Suprapubic skin (tissue), 4 donors: Measurements from ENCODE around the gene CRYL1. TPM values are rescaled to one million over a fixed set of nuclear protein-coding genes. Genes with fewer than 3 reads are reported as not detected.

Experiments
- DNase-seq, 2 donors: peaks; one replicate each; pipeline ENCODE4 v3.0.0-alpha.2; 2019; ENCODE audit warnings: low spot score in 2 of 2
- H3K27ac ChIP-seq: fragments of 200-600 bp; sonication (generic); one replicate; pipeline ENCODE4 v1.5.1; 2019
- H3K27me3 ChIP-seq: fragments of 200-600 bp; sonication (generic); one replicate; pipeline ENCODE4 v1.5.1; 2019
- H3K36me3 ChIP-seq: fragments of 200-600 bp; sonication (generic); one replicate; pipeline ENCODE4 v1.5.1; 2019
- H3K4me1 ChIP-seq: fragments of 200-600 bp; sonication (generic); one replicate; pipeline ENCODE4 v1.5.1; 2019
- H3K4me3 ChIP-seq: fragments of 200-600 bp; sonication (generic); one replicate; pipeline ENCODE4 v1.5.1; 2019; ENCODE audit warnings: mild to moderate bottlenecking
- H3K9me3 ChIP-seq: fragments of 200-600 bp; sonication (generic); one replicate; pipeline ENCODE4 v1.5.1; 2019
- EP300 ChIP-seq: sonication (generic); formaldehyde crosslinking; IDR thresholded peaks from one replicate; pipeline ENCODE4 v1.6.1; 2017; ENCODE audit warnings: antibody characterized with exemption
- POLR2A ChIP-seq, 2 donors: fragments of 450-650 bp; IDR thresholded peaks; one replicate each; pipeline ENCODE4 v1.6.1; 2017; ENCODE audit warnings: antibody characterized with exemption in 2 of 2, mild to moderate bottlenecking in 2 of 2, moderate library complexity in 2 of 2
- POLR2AphosphoS5 ChIP-seq, 3 donors: sonication (generic); formaldehyde crosslinking; IDR thresholded peaks; one replicate each; pipeline ENCODE4 v1.6.1; 2017; ENCODE audit warnings: antibody characterized with exemption in 3 of 3
- WGBS: methylation state at CpG from one replicate; pipeline ENCODE4 v1.1.5; 2018; 5-methylcytosine and 5-hydroxymethylcytosine counted together
- total RNA-seq, 4 donors: library from RNA; depleted of rRNA; stranded (reverse); fragments of >200 nt; gene quantifications; one replicate each; pipeline ENCODE4 v1.1.0, GENCODE V29; 2016
- TF ChIP-seq, protein P1 (sequence below), 2 donors: fragments of 200-600 bp in 1 of 2; fragments of 450-650 bp in 1 of 2; sonication (generic) in 1 of 2; IDR thresholded peaks; one replicate each; pipeline ENCODE4 v1.5.1; 2016 to 2019; ENCODE audit warnings: antibody characterized with exemption in 2 of 2, mild to moderate bottlenecking in 1 of 2, moderate library complexity in 1 of 2

CRYL1 gene
- total RNA-seq, 4 donors from 2014 or later, result 15.9 to 20.1 (median 18.4) TPM

DNA sequence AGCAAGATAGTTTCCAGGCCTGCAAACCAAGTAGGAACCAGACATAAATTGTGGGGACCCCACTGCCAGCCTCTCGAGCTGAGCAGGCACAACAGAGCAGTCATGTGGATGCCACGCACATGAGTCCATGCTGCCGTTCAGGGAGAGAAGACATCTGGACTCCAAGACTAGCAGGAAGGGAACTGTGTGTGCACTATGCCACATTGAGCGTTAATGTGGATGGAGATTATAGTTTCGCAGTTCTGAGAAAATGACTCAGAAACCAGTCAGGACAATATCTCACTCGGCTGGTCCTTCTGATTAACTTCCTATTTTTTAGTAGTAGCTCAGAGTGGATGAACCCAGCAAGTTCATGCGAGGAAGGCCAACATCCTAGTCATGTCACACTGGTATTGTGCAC is 124.9 kb downstream of the CRYL1 start:
- peaks cover 16% of the 10 kb centered on the region for H3K4me1 ChIP-seq
- no peaks in the 10 kb centered on the region for H3K9me3 ChIP-seq
- no peak overlapping the region for H3K27ac ChIP-seq
- H3K36me3 ChIP-seq, result peaks cover 16% of the 10 kb centered on the region
- H3K4me3 ChIP-seq, result no peak overlapping the region
- DNase-seq, result no peak
- WGBS, result 34% methylated on average over 7 of the region's 7 CpGs
- no peaks in the 10 kb centered on the region for H3K27me3 ChIP-seq
- TF ChIP-seq POLR2AphosphoS5 (IDR thresholded peaks at IDR 0.05), result no peak
- TF ChIP-seq, protein P1, sequence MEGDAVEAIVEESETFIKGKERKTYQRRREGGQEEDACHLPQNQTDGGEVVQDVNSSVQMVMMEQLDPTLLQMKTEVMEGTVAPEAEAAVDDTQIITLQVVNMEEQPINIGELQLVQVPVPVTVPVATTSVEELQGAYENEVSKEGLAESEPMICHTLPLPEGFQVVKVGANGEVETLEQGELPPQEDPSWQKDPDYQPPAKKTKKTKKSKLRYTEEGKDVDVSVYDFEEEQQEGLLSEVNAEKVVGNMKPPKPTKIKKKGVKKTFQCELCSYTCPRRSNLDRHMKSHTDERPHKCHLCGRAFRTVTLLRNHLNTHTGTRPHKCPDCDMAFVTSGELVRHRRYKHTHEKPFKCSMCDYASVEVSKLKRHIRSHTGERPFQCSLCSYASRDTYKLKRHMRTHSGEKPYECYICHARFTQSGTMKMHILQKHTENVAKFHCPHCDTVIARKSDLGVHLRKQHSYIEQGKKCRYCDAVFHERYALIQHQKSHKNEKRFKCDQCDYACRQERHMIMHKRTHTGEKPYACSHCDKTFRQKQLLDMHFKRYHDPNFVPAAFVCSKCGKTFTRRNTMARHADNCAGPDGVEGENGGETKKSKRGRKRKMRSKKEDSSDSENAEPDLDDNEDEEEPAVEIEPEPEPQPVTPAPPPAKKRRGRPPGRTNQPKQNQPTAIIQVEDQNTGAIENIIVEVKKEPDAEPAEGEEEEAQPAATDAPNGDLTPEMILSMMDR (IDR thresholded peaks at IDR 0.05), result no peak
- no peak for TF ChIP-seq EP300
- TF ChIP-seq POLR2A (IDR thresholded peaks at IDR 0.05), result no peak

DNA sequence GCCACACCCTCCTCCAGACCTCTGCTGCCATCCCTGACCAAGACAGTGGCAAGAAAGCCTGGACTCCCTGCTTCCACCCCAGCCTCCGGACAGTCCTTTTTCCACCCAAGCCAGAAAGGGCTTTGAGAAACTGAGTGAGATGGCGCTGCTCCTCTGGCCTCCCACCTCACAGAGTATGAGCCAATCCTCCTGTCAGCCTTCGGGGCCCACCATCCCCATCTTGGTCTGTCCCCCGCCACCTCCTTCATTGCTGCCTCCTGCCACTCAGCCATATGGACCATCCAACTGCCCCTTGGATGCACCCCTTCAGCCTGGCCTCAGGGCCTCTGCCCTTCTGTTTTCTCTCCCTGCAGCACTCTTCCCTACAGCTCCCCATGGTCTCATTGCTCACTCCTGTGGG is 125.7 kb downstream of the CRYL1 start:
- 97% methylated on average over 4 of the region's 4 CpGs for WGBS
- peaks cover 12% of the 10 kb centered on the region for H3K4me1 ChIP-seq
- no peak overlapping the region for H3K27ac ChIP-seq

DNA sequence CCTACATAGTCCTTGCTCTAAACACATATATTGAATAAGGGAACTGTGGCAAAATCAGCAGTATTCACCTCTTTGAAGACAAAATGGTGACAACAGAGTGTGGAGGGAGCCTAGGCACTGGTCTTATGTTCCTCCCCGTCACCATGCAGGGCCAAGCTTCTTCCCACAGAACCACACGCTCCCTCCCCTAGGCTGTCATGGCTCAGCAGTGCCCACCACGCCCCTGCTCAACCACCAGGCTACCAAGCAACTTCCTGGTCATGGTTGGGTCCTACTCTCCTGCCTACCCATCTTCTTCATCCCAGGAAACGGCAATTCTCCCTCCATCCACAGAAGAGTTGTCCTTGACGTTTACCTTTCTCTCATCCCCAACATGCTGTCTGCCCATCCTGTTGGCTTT is 126.1 kb downstream of the CRYL1 start:
- peaks cover 12% of the 10 kb centered on the region for H3K4me1 ChIP-seq
- TF ChIP-seq POLR2AphosphoS5 (IDR thresholded peaks at IDR 0.05), result no peak
- no peak for TF ChIP-seq POLR2A (IDR thresholded peaks at IDR 0.05)
- TF ChIP-seq, protein P1 (IDR thresholded peaks at IDR 0.05), result no peak
- TF ChIP-seq EP300, result no peak
- H3K27me3 ChIP-seq, result no peaks in the 10 kb centered on the region
- no peaks in the 10 kb centered on the region for H3K9me3 ChIP-seq
- no peak overlapping the region for H3K4me3 ChIP-seq
- WGBS, result 88% methylated on average over 5 of the region's 5 CpGs
- H3K36me3 ChIP-seq, result peaks cover 9% of the 10 kb centered on the region
- H3K27ac ChIP-seq, result no peak overlapping the region
- DNase-seq, result no peak

More for the DNA sequence above, 125.7 kb downstream of the CRYL1 start:
- Histone ChIP-seq H3K4me3 (no peak overlapping the region), H3K27me3 (no peaks in the 10 kb centered on the region), H3K36me3 (peaks cover 13% of the 10 kb centered on the region), H3K9me3 (no peaks in the 10 kb centered on the region)
- TF ChIP-seq EP300, result no peak
- no peak for TF ChIP-seq POLR2A (IDR thresholded peaks at IDR 0.05)
- TF ChIP-seq POLR2AphosphoS5 (IDR thresholded peaks at IDR 0.05), result no peak
- TF ChIP-seq, protein P1 (IDR thresholded peaks at IDR 0.05), result no peak
- no peak for DNase-seq

DNA sequence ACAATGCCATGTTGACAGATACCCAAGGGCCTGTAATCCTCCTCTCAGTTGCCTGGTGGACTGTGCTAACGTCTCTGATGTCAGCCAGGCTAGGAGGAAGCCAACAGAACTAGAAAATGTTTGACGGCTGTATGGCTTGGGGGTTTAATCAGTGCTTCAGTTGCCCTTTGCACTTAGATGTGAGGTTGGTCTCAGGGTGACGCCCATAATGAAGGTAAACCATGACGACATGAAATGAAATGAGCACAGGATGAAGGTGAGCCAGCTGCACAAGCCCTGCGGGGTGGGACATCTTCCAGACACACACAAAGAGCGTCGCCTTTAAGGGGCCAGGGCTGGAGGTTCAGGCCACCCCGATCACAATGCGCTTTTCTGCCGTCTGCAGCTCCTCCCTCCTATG is 127.2 kb downstream of the CRYL1 start:
- Histone ChIP-seq H3K27ac (no peak overlapping the region), H3K4me1 (peaks cover 12% of the 10 kb centered on the region), H3K36me3 (peaks cover 3% of the 10 kb centered on the region), H3K9me3 (no peaks in the 10 kb centered on the region), H3K4me3 (no peak overlapping the region), H3K27me3 (no peaks in the 10 kb centered on the region)
- TF ChIP-seq POLR2A (IDR thresholded peaks at IDR 0.05) (no peak), POLR2AphosphoS5 (IDR thresholded peaks at IDR 0.05) (no peak), EP300 (no peak)
- TF ChIP-seq, protein P1 (IDR thresholded peaks at IDR 0.05), result no peak
- DNase-seq, result no peak
- 87% methylated on average over 10 of the region's 10 CpGs for WGBS

DNA sequence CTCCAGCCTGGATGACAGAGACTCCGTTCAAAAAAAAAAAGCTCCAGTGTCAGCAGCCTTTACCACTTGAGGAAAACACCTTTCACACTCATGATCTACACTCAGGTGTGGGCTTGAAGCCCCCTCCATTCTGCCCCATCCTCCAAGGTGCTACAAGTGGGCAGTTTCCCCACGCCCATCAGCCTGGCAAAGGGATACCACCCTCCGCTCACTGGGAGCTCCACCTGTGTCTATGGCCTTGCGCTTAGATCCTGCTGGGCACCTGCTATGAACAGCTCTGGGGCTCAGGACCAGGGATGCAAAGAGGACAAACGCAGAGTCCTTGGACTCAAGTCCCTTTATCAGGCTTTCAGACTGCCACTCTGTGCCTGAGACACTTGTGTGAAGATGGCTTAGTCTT is 127.8 kb downstream of the CRYL1 start:
- no peaks in the 10 kb centered on the region for H3K9me3 ChIP-seq
- no peak for TF ChIP-seq EP300
- TF ChIP-seq, protein P1 (IDR thresholded peaks at IDR 0.05), result no peak
- H3K4me1 ChIP-seq, result peaks cover 12% of the 10 kb centered on the region
- no peak overlapping the region for H3K4me3 ChIP-seq
- WGBS, result 98% methylated on average over 4 of the region's 5 CpGs
- no peaks in the 10 kb centered on the region for H3K36me3 ChIP-seq
- no peak overlapping the region for H3K27ac ChIP-seq
- DNase-seq, result no peak
- H3K27me3 ChIP-seq, result no peaks in the 10 kb centered on the region
